Suprapubic skin (tissue), 4 donors: ENCODE results near the gene TOM1L2.

ENCODE experiments used
- EP300 ChIP-seq: sonication (generic); formaldehyde crosslinking; IDR thresholded peaks from one replicate; pipeline ENCODE4 v1.6.1; 2017; ENCODE audit warnings: antibody characterized with exemption
- POLR2A ChIP-seq, 2 donors: fragments of 450-650 bp; IDR thresholded peaks; one replicate each; pipeline ENCODE4 v1.6.1; 2017; ENCODE audit warnings: antibody characterized with exemption in 2 of 2, mild to moderate bottlenecking in 2 of 2, moderate library complexity in 2 of 2
- POLR2AphosphoS5 ChIP-seq, 3 donors: sonication (generic); formaldehyde crosslinking; IDR thresholded peaks; one replicate each; pipeline ENCODE4 v1.6.1; 2017; ENCODE audit warnings: antibody characterized with exemption in 3 of 3
- TF ChIP-seq, protein P1 (sequence below), 2 donors: fragments of 200-600 bp in 1 of 2; fragments of 450-650 bp in 1 of 2; sonication (generic) in 1 of 2; IDR thresholded peaks; one replicate each; pipeline ENCODE4 v1.5.1; 2016 to 2019; ENCODE audit warnings: antibody characterized with exemption in 2 of 2, mild to moderate bottlenecking in 1 of 2, moderate library complexity in 1 of 2

DNA sequence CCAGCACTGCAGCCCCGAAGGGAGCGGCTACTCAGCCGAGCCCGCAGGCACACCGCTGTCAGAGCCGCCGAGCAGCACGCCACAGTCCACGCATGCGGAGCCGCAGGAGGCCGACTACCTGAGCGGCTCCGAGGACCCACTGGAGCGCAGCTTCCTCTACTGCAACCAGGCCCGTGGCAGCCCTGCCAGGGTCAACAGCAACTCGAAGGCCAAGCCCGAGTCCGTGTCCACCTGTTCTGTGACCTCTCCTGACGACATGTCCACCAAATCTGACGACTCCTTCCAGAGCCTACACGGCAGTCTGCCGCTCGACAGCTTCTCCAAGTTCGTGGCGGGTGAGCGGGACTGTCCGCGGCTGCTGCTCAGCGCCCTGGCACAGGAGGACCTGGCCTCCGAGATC is 177.8 kb downstream of the TOM1L2 start:
- TF ChIP-seq POLR2AphosphoS5 (IDR thresholded peaks at IDR 0.05) = no peak
- TF ChIP-seq, protein P1, sequence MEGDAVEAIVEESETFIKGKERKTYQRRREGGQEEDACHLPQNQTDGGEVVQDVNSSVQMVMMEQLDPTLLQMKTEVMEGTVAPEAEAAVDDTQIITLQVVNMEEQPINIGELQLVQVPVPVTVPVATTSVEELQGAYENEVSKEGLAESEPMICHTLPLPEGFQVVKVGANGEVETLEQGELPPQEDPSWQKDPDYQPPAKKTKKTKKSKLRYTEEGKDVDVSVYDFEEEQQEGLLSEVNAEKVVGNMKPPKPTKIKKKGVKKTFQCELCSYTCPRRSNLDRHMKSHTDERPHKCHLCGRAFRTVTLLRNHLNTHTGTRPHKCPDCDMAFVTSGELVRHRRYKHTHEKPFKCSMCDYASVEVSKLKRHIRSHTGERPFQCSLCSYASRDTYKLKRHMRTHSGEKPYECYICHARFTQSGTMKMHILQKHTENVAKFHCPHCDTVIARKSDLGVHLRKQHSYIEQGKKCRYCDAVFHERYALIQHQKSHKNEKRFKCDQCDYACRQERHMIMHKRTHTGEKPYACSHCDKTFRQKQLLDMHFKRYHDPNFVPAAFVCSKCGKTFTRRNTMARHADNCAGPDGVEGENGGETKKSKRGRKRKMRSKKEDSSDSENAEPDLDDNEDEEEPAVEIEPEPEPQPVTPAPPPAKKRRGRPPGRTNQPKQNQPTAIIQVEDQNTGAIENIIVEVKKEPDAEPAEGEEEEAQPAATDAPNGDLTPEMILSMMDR (IDR thresholded peaks at IDR 0.05) = no peak
- TF ChIP-seq POLR2A (IDR thresholded peaks at IDR 0.05) = no peak
- TF ChIP-seq EP300 = no peak
